Measurements from ENCODE around the gene SNUPN.
A peak's percentile ranks its signal among the peaks of the same experiment; 100 is the strongest.

The SNUPN gene

GRCh38 chr15:75606711-75607699 lies 18.5 kb downstream of the SNUPN start:
- TF ChIP-seq CTCF (IDR thresholded peaks at IDR 0.05): no peak

DNA sequence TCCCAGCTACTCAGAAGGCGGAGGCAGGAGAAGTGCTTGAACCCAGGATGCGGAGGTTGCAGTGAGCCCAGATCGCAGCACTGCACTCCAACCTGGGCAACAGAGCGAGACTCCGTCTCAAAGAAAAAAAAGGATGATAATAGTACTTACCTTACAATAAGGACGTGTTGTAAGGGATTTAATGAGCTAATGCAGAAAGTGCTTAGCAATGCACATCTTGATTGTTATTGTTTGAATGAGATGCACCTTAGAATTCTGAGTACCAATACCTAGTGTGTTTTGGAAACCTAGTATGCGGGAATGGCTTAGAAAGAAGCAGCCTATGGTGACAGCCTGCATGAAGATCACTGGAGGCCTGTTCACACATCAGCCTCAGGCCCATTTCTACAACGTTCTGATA lies 19.5 kb downstream of the SNUPN start:
- TF ChIP-seq CTCF (IDR thresholded peaks at IDR 0.05): no peak

DNA sequence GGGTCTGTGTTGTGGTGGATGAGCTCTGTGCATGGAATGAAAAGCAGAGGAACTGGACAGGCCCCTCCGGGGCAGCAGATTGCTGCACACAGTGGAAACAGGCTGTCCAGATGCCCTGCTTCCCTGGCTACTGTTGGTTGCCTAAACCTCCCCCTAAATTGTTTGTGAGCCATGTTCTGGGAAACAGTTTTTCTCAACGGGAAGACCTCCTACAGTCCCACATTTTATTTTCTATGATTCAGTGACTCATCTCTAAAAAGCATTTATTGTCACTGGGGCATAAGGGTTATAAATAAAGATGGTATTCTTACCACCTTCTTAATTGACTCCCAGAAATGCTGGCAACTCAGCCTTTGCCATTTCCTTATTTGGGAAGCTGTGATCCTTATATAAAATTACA lies 26.1 kb downstream of the SNUPN start:
- TF ChIP-seq CTCF (IDR thresholded peaks at IDR 0.05): no peak

DNA sequence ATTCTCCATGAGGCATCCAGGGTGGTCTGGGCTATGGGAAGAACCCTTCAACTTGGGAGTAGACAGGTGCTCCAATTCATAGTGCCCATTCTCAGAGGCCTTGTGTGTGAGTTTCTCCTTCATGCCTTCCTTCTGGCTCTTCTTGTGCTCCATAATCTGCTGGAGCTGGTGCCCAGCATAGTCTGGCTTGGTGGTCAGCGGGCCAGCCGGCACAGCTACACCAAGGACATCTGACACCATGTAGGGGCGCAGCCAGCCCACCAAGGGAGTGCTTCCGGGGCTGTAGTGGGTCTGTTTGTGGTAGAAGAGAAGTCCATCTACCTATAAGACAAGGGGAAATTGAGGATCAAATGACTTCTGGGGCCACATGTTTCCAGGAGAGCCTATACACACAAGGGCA lies 27.2 kb downstream of the SNUPN start:
- no peak for TF ChIP-seq CTCF (IDR thresholded peaks at IDR 0.05)

DNA sequence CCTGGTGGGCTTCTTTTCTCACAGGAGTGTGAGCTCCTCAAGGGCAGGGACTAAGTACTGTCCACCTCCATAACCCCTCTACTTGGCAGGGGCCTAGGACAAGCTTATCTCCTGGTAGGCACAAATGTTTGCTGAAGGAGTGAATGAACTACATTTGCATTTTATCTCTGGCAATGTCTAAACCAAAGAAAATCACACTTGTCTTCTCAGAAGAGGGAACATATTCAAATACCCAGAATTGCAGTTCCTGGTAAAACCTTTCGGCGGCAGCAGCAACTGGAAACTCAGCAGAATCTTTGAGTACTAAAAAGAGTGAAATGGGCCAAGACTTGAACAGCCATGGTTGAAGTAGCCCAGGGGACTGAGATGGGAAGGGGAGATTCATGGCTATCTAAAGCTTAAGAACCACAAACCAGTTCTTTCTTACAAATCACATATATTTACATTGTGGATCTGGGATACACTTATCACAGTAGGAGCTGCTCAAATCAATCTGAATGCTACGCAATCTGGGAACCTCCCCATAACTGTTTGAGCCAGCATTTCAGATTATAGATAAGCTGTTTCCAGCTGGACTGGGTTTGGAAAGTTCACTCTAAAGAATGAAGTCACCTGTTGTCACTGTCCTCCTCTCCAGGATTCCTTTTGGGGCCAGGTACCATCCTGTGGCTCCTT lies 27.7 kb downstream of the SNUPN start:
- TF ChIP-seq CTCF (IDR thresholded peaks at IDR 0.05): peak; percentile 42

DNA sequence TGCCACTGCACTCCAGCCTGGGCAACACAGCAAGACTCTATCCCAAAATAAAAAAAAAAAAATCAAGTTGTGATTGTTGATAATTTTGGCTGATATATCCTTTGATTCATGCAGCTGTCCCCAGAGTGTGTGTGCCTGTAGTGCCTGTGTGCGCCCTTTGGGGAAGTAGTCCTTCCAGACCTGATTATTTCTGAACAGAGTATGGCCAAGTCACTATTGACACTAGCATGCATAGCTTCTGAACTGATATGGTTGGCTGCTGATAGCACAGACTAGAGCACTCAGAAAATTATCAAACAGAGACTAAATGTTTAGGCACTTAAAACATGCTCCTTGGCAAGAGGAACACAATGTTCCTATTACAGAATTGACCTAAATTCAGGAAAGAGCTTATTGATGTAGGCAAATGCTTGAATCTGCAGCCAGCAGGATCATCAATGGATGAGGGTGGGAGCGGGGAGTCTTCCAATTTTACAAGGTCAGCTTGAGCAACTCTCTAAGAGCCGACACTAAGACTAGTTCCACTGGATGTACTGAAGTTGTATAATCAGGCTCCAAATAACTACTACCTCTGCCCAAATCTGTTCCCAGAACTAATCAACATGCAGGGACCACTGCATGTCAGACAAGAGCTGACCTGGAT lies 28.7 kb downstream of the SNUPN start:
- TF ChIP-seq CTCF (IDR thresholded peaks at IDR 0.05): no peak

- TF ChIP-seq CTCF (IDR thresholded peaks at IDR 0.05): no peak
Observed at GRCh38 chr15:75594276-75594675, 31.2 kb downstream of the SNUPN start.
